ENCODE results near the gene TNP2. TPM values are rescaled to one million over a fixed set of nuclear protein-coding genes. Genes with fewer than 3 reads are reported as not detected.

The TNP2 gene
- total RNA-seq, 3 donors from 2014 or later, result not detected

GRCh38 chr16:11258553-11259492, 10.3 kb downstream of the TNP2 start:
- Histone ChIP-seq H3K4me1 (ENCODE audit: low read depth) (peaks cover 25% of the 10 kb centered on the region), H3K36me3 (ENCODE audit: low read depth) (no peaks in the 10 kb centered on the region), H3K9me3 (no peaks in the 10 kb centered on the region), H3K4me3 (no peak overlapping the region)
- DNase-seq (peak; percentile 64 to 72 (median 70)), ATAC-seq (peak; percentile 0)
- no peak for TF ChIP-seq CTCF (IDR thresholded peaks at IDR 0.05)
- intact Hi-C loops (cut with DNase I, micrococcal nuclease), result loop anchor here (5.0 to 10.0 kb wide), 2 partner anchors 284 to 287 kb away; no protein-coding TSS in a partner anchor

GRCh38 chr16:11257131-11257938, 11.8 kb downstream of the TNP2 start:
- peaks cover 18% of the 10 kb centered on the region for H3K4me1 ChIP-seq (ENCODE audit: low read depth)
- H3K36me3 ChIP-seq (ENCODE audit: low read depth), result no peaks in the 10 kb centered on the region
- DNase-seq (peak; percentile 80 to 89 (median 80)), ATAC-seq (peak; percentile 58)
- H3K9me3 ChIP-seq, result no peaks in the 10 kb centered on the region
- intact Hi-C loops (cut with DNase I, micrococcal nuclease), result loop anchor here (5.0 to 10.0 kb wide), 2 partner anchors 283 to 285 kb away; no protein-coding TSS in a partner anchor
- TF ChIP-seq CTCF (IDR thresholded peaks at IDR 0.05), result peak; percentile 63
- no peak overlapping the region for H3K4me3 ChIP-seq

GRCh38 chr16:11256661-11257130, 12.4 kb downstream of the TNP2 start:
- no peaks in the 10 kb centered on the region for H3K9me3 ChIP-seq
- H3K4me1 ChIP-seq (ENCODE audit: low read depth), result peaks cover 18% of the 10 kb centered on the region
- DNase-seq, result peak in 1 of 3 donors; percentile 67
- peak overlapping the region; percentile 63 for H3K4me3 ChIP-seq
- intact Hi-C loops (cut with DNase I, micrococcal nuclease), result loop anchor here (5.0 to 10.0 kb wide), 2 partner anchors 282 to 284 kb away; no protein-coding TSS in a partner anchor
- no peak for TF ChIP-seq CTCF (IDR thresholded peaks at IDR 0.05)
- peak; percentile 34 for ATAC-seq
- H3K36me3 ChIP-seq (ENCODE audit: low read depth), result no peaks in the 10 kb centered on the region

- peaks cover 18% of the 10 kb centered on the region for H3K4me1 ChIP-seq (ENCODE audit: low read depth)
- H3K36me3 ChIP-seq (ENCODE audit: low read depth), result no peaks in the 10 kb centered on the region
- intact Hi-C loops (cut with DNase I, micrococcal nuclease), result loop anchor here (5.0 to 10.0 kb wide), 2 partner anchors 281 to 284 kb away; no protein-coding TSS in a partner anchor
- ATAC-seq (peak; percentile 80), DNase-seq (peak; percentile 90 to 92 (median 91))
- no peaks in the 10 kb centered on the region for H3K9me3 ChIP-seq
- peak; percentile 88 for TF ChIP-seq CTCF (IDR thresholded peaks at IDR 0.05)
- peak within 1 kb of the TSS; percentile 63 for H3K4me3 ChIP-seq
Observed at GRCh38 chr16:11255737-11256660, 13.1 kb downstream of the TNP2 start, which contains the start of gene SOCS1. SOCS1 (minus strand) TSS chr16:11256204; CDS start chr16:11255478, 726 bp downstream.
